Spinal cord (tissue), 10 donors: ENCODE results near the gene RAB3IL1. TPM values are rescaled to one million over a fixed set of nuclear protein-coding genes. Genes with fewer than 3 reads are reported as not detected.

ENCODE experiments used
- DNase-seq, 6 donors: peaks; one replicate each; pipeline versions ENCODE4 v3.0.0 to v3.0.0-alpha.2; 2013 to 2015; ENCODE audit warnings: low spot score in 6 of 6, low read depth in 4 of 6
- H3K27ac ChIP-seq: one replicate; pipeline ENCODE4 v1.5.1; 2013; ENCODE audit warnings: low read depth, low read length, control low read depth
- H3K27me3 ChIP-seq: one replicate; pipeline ENCODE4 v1.6.1; 2013; ENCODE audit warnings: low read length; ENCODE audit not compliant: control insufficient read depth, insufficient read depth
- H3K36me3 ChIP-seq: one replicate; pipeline ENCODE4 v1.6.1; 2013; ENCODE audit warnings: low read length; ENCODE audit not compliant: control insufficient read depth, insufficient read depth
- H3K4me1 ChIP-seq: one replicate; pipeline ENCODE4 v1.6.1; 2013; ENCODE audit warnings: low read length; ENCODE audit not compliant: control insufficient read depth, insufficient read depth
- H3K4me3 ChIP-seq: one replicate; pipeline ENCODE4 v1.5.1; 2013; ENCODE audit warnings: low read depth, low read length, control low read depth
- H3K9me3 ChIP-seq: one replicate; pipeline ENCODE4 v1.6.1; 2013; ENCODE audit warnings: low read length; ENCODE audit not compliant: control insufficient read depth, insufficient read depth
- WGBS: methylation state at CpG from one replicate; pipeline ENCODE4 v1.1.5; 2013; ENCODE audit warnings: missing lambda C conversion rate; ENCODE audit not compliant: insufficient coverage; 5-methylcytosine and 5-hydroxymethylcytosine counted together
- polyA plus RNA-seq, 2 donors: library from polyadenylated mRNA; unstranded; fragments of 120-200 nt; gene quantifications; one replicate each; pipeline ENCODE4 v1.2.1, GENCODE V29; 2013; ENCODE audit not compliant: insufficient read length in 2 of 2
- total RNA-seq, 2 donors: library from RNA; depleted of rRNA in 1 of 2; stranded (reverse); fragments of 120-200 nt in 1 of 2; fragments of >200 nt in 1 of 2; gene quantifications; one replicate each; pipeline versions ENCODE4 v1.2.3 to v1.2.4, GENCODE V29; 2013 to 2014
- donor health status: healthy.

Gene RAB3IL1
- total and polyA plus RNA-seq, 4 donors, result 12.8 to 47.7 (median 22.5) TPM

GRCh38 chr11:61890529-61891330 lies 26.6 kb downstream of the RAB3IL1 start:
- peak in 1 of 6 donors; percentile 62 for DNase-seq
- Histone ChIP-seq H3K9me3 (no peaks in the 10 kb centered on the region), H3K36me3 (peaks cover 28% of the 10 kb centered on the region), H3K4me1 (peaks cover 25% of the 10 kb centered on the region), H3K4me3 (peak overlapping the region; percentile 75), H3K27ac (no peak overlapping the region), H3K27me3 (no peaks in the 10 kb centered on the region)
- 1% methylated on average over 35 of the region's 38 CpGs for WGBS

GRCh38 chr11:61889831-61890230 lies 27.5 kb downstream of the RAB3IL1 start:
- 92% methylated on average over 5 of the region's 10 CpGs for WGBS
- no peak for DNase-seq
- Histone ChIP-seq H3K4me1 (peaks cover 25% of the 10 kb centered on the region), H3K27ac (no peak overlapping the region), H3K36me3 (peaks cover 37% of the 10 kb centered on the region), H3K4me3 (peak overlapping the region; percentile 75), H3K9me3 (no peaks in the 10 kb centered on the region), H3K27me3 (no peaks in the 10 kb centered on the region)

GRCh38 chr11:61888590-61888989 lies 28.8 kb downstream of the RAB3IL1 start:
- Histone ChIP-seq H3K27ac (no peak overlapping the region), H3K27me3 (no peaks in the 10 kb centered on the region), H3K9me3 (no peaks in the 10 kb centered on the region), H3K4me1 (peaks cover 25% of the 10 kb centered on the region), H3K4me3 (no peak overlapping the region), H3K36me3 (peaks cover 47% of the 10 kb centered on the region)
- DNase-seq, result no peak
- 90% methylated on average over 12 of the region's 12 CpGs for WGBS

GRCh38 chr11:61887839-61888494 lies 29.4 kb downstream of the RAB3IL1 start:
- DNase-seq, result no peak
- WGBS, result 79% methylated on average over 6 of the region's 7 CpGs
- Histone ChIP-seq H3K4me1 (peaks cover 25% of the 10 kb centered on the region), H3K27me3 (no peaks in the 10 kb centered on the region), H3K27ac (no peak overlapping the region), H3K36me3 (peaks cover 50% of the 10 kb centered on the region), H3K4me3 (no peak overlapping the region), H3K9me3 (no peaks in the 10 kb centered on the region)

GRCh38 chr11:61886643-61887042 lies 30.7 kb downstream of the RAB3IL1 start:
- Histone ChIP-seq H3K27ac (no peak overlapping the region), H3K4me1 (peaks cover 18% of the 10 kb centered on the region), H3K4me3 (no peak overlapping the region), H3K36me3 (peaks cover 50% of the 10 kb centered on the region), H3K27me3 (no peaks in the 10 kb centered on the region), H3K9me3 (no peaks in the 10 kb centered on the region)
- WGBS, result 100% methylated on average over 3 of the region's 3 CpGs
- no peak for DNase-seq

GRCh38 chr11:61885784-61886580 lies 31.4 kb downstream of the RAB3IL1 start:
- Histone ChIP-seq H3K36me3 (peaks cover 50% of the 10 kb centered on the region), H3K27me3 (no peaks in the 10 kb centered on the region), H3K9me3 (no peaks in the 10 kb centered on the region), H3K27ac (no peak overlapping the region), H3K4me1 (peaks cover 17% of the 10 kb centered on the region), H3K4me3 (no peak overlapping the region)
- WGBS, result 92% methylated on average over 8 of the region's 13 CpGs
- no peak for DNase-seq

GRCh38 chr11:61885166-61885778 lies 32.1 kb downstream of the RAB3IL1 start:
- peaks cover 10% of the 10 kb centered on the region for H3K4me1 ChIP-seq

GRCh38 chr11:61883947-61884346 lies 33.4 kb downstream of the RAB3IL1 start:
- Histone ChIP-seq H3K4me3 (no peak overlapping the region), H3K9me3 (no peaks in the 10 kb centered on the region), H3K36me3 (peaks cover 50% of the 10 kb centered on the region), H3K4me1 (no peaks in the 10 kb centered on the region), H3K27ac (no peak overlapping the region), H3K27me3 (no peaks in the 10 kb centered on the region)
- DNase-seq, result no peak
- 76% methylated on average over 5 of the region's 5 CpGs for WGBS

More at GRCh38 chr11:61885166-61885778, 32.1 kb downstream of the RAB3IL1 start:
- no peaks in the 10 kb centered on the region for H3K27me3 ChIP-seq
- H3K27ac ChIP-seq, result no peak overlapping the region
- 80% methylated on average over 6 of the region's 7 CpGs for WGBS
- H3K36me3 ChIP-seq, result peaks cover 45% of the 10 kb centered on the region
- no peak overlapping the region for H3K4me3 ChIP-seq
- DNase-seq, result no peak
- no peaks in the 10 kb centered on the region for H3K9me3 ChIP-seq

- H3K9me3 ChIP-seq, result no peaks in the 10 kb centered on the region
- H3K4me1 ChIP-seq, result no peaks in the 10 kb centered on the region
- H3K4me3 ChIP-seq, result no peak overlapping the region
- WGBS, result 85% methylated on average over 10 of the region's 10 CpGs
- H3K27me3 ChIP-seq, result no peaks in the 10 kb centered on the region
- H3K27ac ChIP-seq, result no peak overlapping the region
- no peak for DNase-seq
- peaks cover 56% of the 10 kb centered on the region for H3K36me3 ChIP-seq
These were observed 34.0 kb downstream of the RAB3IL1 start for GRCh38 chr11:61883327-61883726.
